ENCODE data around the gene ARSK. TPM values are rescaled to one million over a fixed set of nuclear protein-coding genes. Genes with fewer than 3 reads are reported as not detected.

Gene ARSK
- total RNA-seq, 1 donor from 2014 or later: 5.7 TPM

DNA sequence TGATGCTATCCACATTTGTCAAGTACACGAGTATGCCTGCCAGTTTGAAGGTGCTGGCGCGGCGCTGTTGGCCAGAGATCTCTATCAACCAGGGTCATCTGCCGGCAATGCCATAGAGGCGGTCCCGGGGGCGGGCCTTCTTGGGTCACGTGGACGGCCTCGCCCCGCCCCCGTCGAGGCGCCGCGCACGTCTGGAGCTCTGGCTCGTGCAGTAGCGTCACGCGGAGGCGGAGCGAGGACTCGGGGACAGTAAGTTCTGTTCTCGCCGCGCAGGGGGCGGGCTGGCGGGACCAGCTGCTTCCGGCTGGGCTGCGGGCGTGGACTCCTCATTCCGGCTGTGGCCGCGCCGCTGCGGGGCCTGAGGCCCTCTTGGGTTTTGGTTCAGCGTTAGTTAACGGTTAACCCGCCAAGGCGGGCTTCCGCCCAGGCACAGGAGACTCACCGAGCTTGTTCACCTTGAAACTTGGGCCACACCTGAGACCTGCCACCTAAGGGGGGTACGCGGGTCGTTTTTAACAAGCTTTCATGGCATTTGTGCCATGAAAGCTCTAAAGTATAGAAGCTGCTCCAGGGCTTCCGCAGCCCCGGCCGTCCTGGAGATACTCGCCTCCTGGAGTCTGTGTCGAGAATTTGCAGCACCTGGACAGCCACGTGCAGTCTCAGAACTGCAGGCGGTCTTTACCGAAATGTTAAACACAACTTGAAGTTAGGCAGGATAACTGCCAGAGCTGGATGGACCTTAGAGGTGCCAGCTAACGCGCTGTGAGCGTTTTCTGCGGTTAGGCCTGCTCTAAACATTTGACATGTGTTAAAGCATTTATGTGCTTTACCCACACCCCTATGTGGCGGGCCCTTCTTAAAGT lies 91.9 kb downstream of the ARSK start, which contains the start of gene RFESD:
Gene RFESD, plus strand, starts transcription at position 209 of the 863 bp plus-strand sequence. CDS start 5,495 bp downstream, outside the sequence.
- Histone ChIP-seq H3K36me3 (no peaks in the 10 kb centered on the region), H3K4me3 (peak within 1 kb of the TSS; percentile 56), H3K27me3 (no peaks in the 10 kb centered on the region), H3K4me1 (peaks cover 8% of the 10 kb centered on the region), H3K27ac (peak within 1 kb of the TSS; percentile 97), H3K9me3 (no peaks in the 10 kb centered on the region)
- TF ChIP-seq, protein P1, sequence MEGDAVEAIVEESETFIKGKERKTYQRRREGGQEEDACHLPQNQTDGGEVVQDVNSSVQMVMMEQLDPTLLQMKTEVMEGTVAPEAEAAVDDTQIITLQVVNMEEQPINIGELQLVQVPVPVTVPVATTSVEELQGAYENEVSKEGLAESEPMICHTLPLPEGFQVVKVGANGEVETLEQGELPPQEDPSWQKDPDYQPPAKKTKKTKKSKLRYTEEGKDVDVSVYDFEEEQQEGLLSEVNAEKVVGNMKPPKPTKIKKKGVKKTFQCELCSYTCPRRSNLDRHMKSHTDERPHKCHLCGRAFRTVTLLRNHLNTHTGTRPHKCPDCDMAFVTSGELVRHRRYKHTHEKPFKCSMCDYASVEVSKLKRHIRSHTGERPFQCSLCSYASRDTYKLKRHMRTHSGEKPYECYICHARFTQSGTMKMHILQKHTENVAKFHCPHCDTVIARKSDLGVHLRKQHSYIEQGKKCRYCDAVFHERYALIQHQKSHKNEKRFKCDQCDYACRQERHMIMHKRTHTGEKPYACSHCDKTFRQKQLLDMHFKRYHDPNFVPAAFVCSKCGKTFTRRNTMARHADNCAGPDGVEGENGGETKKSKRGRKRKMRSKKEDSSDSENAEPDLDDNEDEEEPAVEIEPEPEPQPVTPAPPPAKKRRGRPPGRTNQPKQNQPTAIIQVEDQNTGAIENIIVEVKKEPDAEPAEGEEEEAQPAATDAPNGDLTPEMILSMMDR (IDR thresholded peaks at IDR 0.05): no peak
- intact Hi-C loops (cut with DNase I): loop anchor here (10.0 kb wide), 1 partner anchor 198 kb away; no protein-coding TSS in a partner anchor
- ATAC-seq (peak; percentile 98), DNase-seq (peak; percentile 100)

DNA sequence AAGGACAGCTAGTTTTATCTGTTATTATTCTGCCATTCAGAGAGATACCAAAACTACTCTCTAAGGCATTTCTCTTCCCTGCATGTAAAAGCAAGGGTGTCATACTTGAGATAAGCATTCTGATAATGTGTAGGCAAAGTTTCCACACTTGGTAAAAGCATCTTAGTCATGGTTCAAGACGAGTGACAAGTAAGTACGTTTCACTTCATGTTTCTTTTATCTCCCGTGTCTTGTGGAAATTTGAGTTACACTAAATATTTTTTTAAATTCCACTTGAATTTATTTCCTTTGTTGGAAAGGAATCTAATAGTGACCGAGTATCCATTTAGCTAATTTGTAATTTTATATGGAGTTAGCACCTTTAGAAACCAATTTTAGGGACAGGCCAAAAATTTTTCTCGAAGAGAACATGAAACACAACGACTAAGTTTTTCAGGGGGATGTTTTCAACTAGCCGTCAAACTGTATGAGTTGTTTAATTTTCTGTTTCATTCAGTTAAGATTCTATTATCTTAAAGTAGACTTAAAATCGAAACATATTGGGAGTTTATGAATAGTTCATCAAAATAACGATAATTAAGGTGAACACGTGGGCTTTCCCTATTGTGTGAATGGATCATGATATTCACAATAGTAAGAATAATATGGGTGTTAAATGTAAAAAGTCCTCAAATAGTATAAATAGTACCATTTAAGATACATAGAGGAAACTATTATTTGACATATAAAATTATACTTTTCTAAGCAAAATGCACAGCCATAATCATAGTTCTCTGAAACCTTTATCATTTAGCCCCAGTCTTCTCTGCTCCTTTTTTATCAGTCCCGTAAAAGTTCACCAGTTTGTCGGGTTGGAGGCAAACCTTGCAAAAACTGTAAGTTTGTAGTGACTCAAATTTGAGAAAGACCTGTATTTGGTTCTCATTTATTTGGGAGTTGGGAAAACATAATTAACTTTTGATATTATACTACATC lies 93.3 kb downstream of the ARSK start:
- TF ChIP-seq, protein P1 (IDR thresholded peaks at IDR 0.05): no peak
- no peak for DNase-seq
- no peak for ATAC-seq
- intact Hi-C loops (cut with DNase I): loop anchor here (10.0 kb wide), 1 partner anchor 197 kb away; no protein-coding TSS in a partner anchor
- Histone ChIP-seq H3K4me1 (peaks cover 8% of the 10 kb centered on the region), H3K9me3 (no peaks in the 10 kb centered on the region), H3K4me3 (no peak overlapping the region), H3K27me3 (no peaks in the 10 kb centered on the region), H3K27ac (peak overlapping the region; percentile 97), H3K36me3 (no peaks in the 10 kb centered on the region)

DNA sequence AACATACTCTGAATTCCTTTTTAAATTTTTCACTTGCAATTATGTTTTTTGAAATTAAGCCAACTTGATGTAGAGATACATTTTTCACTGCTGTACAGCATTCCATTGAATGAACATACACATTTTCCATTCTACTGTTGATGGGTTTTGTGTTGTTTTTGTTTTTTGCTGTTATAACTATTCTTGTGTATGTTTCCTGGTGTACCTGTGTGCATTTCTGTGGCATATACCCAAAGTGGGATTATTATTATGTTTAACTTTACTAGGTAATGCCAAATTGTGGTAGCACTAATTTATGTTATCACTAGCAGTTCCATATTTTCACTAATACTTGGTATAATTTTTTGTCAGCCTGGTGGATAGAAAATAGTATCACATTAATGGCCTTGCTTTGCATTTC lies 94.4 kb downstream of the ARSK start:
- intact Hi-C loops (cut with DNase I): loop anchor here (10.0 kb wide), 1 partner anchor 196 kb away; no protein-coding TSS in a partner anchor
- DNase-seq: no peak
- H3K4me3 ChIP-seq: no peak overlapping the region
- H3K4me1 ChIP-seq: peaks cover 8% of the 10 kb centered on the region
- H3K9me3 ChIP-seq: no peaks in the 10 kb centered on the region
- H3K27ac ChIP-seq: no peak overlapping the region
- H3K36me3 ChIP-seq: no peaks in the 10 kb centered on the region
- no peak for ATAC-seq
- TF ChIP-seq, protein P1 (IDR thresholded peaks at IDR 0.05): no peak
- no peaks in the 10 kb centered on the region for H3K27me3 ChIP-seq

DNA sequence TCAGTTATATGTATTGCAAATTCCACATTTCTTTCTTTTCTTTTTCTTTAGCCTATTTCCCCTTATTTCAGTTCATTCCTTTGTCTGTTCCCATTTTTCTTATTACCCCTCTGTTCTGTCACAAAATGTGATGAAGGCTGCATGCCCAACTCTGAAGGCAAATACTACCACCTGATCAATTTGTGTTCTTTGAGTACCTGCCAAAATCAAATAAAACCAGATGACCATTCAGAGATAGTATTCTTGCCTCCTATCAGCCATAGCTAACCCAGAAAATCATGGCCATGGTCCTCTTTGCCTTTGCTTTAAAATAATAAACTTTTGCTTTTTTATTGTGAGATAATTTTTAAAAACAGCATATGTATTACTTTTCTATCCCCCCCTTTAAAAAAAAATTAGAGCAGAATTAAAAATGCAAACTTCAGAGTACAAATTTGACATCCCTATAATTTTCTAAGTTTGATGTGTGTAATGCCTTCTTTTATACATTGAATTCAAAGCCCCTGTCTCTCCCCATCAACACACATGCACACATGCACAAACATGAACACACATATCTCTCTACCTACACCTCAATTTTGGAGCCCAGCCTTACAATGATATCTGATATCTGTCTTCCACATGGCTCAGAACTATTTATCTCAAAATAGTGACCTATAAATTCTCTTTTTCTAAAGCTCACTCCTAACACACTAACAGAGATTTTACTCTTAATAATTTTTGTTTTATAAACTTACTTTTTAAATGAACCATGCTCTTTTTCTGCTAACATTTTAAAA lies 95.1 kb downstream of the ARSK start:
- no peak overlapping the region for H3K27ac ChIP-seq
- H3K9me3 ChIP-seq: no peaks in the 10 kb centered on the region
- TF ChIP-seq, protein P1 (IDR thresholded peaks at IDR 0.05): no peak
- no peak overlapping the region for H3K4me3 ChIP-seq
- H3K4me1 ChIP-seq: peaks cover 8% of the 10 kb centered on the region
- no peak for DNase-seq
- no peaks in the 10 kb centered on the region for H3K36me3 ChIP-seq
- H3K27me3 ChIP-seq: no peaks in the 10 kb centered on the region
- intact Hi-C loops (cut with DNase I): loop anchor here (10.0 kb wide), 1 partner anchor 195 kb away; no protein-coding TSS in a partner anchor
- no peak for ATAC-seq

DNA sequence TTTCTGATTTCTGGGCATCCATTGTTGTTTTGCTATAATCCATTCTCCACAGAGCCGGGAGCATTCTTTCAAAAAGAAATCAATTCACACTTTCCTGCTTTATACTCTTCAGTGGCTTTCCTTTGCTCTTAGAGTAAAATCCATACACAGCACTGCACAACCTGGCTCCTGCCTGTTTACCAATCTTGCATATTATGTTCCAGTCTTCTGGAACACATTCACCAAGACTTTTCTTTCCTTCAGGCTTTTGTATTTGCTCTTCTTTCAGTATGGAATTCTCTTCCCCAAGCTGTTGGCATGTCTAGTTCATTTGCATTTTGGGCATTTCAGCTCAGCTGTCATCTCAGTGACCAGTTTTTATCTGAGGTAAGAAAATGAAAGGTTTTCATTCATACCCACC lies 97.9 kb downstream of the ARSK start:
- intact Hi-C loops (cut with DNase I): no loop called here
- Histone ChIP-seq H3K27ac (no peak overlapping the region), H3K36me3 (no peaks in the 10 kb centered on the region), H3K9me3 (no peaks in the 10 kb centered on the region), H3K4me1 (peaks cover 1% of the 10 kb centered on the region), H3K27me3 (no peaks in the 10 kb centered on the region), H3K4me3 (no peak overlapping the region)
- ATAC-seq: no peak
- no peak for DNase-seq
- TF ChIP-seq, protein P1 (IDR thresholded peaks at IDR 0.05): no peak
